GM19452 (cell line): ENCODE data around the gene MAN2B2.
"Not testable (repeated sequence)": the region's sequence is repeated elsewhere in the genome, so short reads cannot be mapped to it uniquely, and the experiment has no call there.

ENCODE experiments used
- ATAC-seq: cut with Tn5 transposase; IDR thresholded peaks from one replicate; pipeline ENCODE4 v1.9.1; 2021; ENCODE audit not compliant: unreplicated experiment

The MAN2B2 gene

GRCh38 chr4:6613676-6614651, 39.0 kb downstream of the MAN2B2 start:
- ATAC-seq = no peak

- no peak for ATAC-seq
These were observed 39.8 kb downstream of the MAN2B2 start for GRCh38 chr4:6614701-6615230.

GRCh38 chr4:6616087-6616995, 41.4 kb downstream of the MAN2B2 start:
- ATAC-seq = no peak

- ATAC-seq = no peak
These were observed 42.3 kb downstream of the MAN2B2 start for GRCh38 chr4:6617246-6617645.

- ATAC-seq = no peak
These were observed 43.6 kb downstream of the MAN2B2 start for GRCh38 chr4:6618386-6619115.

- no peak for ATAC-seq
These were observed 44.1 kb downstream of the MAN2B2 start for GRCh38 chr4:6619116-6619465.

- no peak for ATAC-seq
These were observed 44.7 kb downstream of the MAN2B2 start for GRCh38 chr4:6619466-6620255.

GRCh38 chr4:6620296-6620695, 45.3 kb downstream of the MAN2B2 start:
- no peak for ATAC-seq

- ATAC-seq = no peak
These were observed 46.0 kb downstream of the MAN2B2 start for GRCh38 chr4:6620891-6621555.

- no peak for ATAC-seq
These were observed 46.6 kb downstream of the MAN2B2 start for GRCh38 chr4:6621556-6621927.

- no peak for ATAC-seq
These were observed 47.8 kb downstream of the MAN2B2 start for GRCh38 chr4:6622744-6623143.

- ATAC-seq = no peak
These were observed 50.3 kb downstream of the MAN2B2 start for GRCh38 chr4:6625256-6625655.

GRCh38 chr4:6626066-6626465, 51.1 kb downstream of the MAN2B2 start:
- ATAC-seq = no peak

GRCh38 chr4:6627832-6628231, 52.8 kb downstream of the MAN2B2 start:
- ATAC-seq = no peak

- ATAC-seq = not testable (repeated sequence)
These were observed 53.5 kb downstream of the MAN2B2 start for GRCh38 chr4:6628484-6628883.

GRCh38 chr4:6632125-6632524, 57.1 kb downstream of the MAN2B2 start:
- no peak for ATAC-seq

- no peak for ATAC-seq
These were observed 58.3 kb downstream of the MAN2B2 start for GRCh38 chr4:6633091-6633906.

- ATAC-seq = no peak
These were observed 59.8 kb downstream of the MAN2B2 start for GRCh38 chr4:6634746-6635145.
